GM21423 (cell line): Measurements from ENCODE around the gene HBA1.
"Not testable (repeated sequence)": the region's sequence is repeated elsewhere in the genome, so short reads cannot be mapped to it uniquely, and the experiment has no call there.

Experiments used
- ATAC-seq: cut with Tn5 transposase; IDR thresholded peaks from one replicate; pipeline ENCODE4 v1.9.1; 2021; ENCODE audit warnings: mild to moderate bottlenecking, moderate library complexity; ENCODE audit not compliant: unreplicated experiment

Gene HBA1

DNA sequence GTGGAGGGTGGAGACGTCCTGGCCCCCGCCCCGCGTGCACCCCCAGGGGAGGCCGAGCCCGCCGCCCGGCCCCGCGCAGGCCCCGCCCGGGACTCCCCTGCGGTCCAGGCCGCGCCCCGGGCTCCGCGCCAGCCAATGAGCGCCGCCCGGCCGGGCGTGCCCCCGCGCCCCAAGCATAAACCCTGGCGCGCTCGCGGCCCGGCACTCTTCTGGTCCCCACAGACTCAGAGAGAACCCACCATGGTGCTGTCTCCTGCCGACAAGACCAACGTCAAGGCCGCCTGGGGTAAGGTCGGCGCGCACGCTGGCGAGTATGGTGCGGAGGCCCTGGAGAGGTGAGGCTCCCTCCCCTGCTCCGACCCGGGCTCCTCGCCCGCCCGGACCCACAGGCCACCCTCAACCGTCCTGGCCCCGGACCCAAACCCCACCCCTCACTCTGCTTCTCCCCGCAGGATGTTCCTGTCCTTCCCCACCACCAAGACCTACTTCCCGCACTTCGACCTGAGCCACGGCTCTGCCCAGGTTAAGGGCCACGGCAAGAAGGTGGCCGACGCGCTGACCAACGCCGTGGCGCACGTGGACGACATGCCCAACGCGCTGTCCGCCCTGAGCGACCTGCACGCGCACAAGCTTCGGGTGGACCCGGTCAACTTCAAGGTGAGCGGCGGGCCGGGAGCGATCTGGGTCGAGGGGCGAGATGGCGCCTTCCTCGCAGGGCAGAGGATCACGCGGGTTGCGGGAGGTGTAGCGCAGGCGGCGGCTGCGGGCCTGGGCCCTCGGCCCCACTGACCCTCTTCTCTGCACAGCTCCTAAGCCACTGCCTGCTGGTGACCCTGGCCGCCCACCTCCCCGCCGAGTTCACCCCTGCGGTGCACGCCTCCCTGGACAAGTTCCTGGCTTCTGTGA, at the start of gene HBA1:
Gene HBA1 (plus strand): TSS at position 204 of the 906 bp plus-strand sequence. CDS start 37 bp downstream, at position 241.
- ATAC-seq = not testable (repeated sequence)

DNA sequence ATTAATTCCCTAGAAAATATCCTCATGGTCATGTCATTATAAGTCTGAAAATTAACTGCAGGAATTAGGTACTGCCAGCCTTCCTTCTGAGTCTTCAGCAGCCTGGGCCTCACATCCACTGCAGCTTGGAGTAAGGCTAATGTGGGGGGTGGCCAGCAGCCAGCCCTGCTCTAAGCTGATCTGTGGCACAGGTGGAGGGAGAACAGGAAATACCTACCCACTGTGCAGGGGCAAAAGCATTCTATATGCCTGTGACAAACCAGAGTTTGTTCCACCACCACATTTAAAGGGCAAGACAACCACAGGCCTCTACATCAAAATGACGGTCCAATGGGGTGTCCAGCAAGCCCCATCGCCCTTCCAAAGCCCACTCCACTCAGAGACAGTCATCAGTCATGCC, 47.4 kb upstream of the HBA1 start:
- no peak for ATAC-seq

DNA sequence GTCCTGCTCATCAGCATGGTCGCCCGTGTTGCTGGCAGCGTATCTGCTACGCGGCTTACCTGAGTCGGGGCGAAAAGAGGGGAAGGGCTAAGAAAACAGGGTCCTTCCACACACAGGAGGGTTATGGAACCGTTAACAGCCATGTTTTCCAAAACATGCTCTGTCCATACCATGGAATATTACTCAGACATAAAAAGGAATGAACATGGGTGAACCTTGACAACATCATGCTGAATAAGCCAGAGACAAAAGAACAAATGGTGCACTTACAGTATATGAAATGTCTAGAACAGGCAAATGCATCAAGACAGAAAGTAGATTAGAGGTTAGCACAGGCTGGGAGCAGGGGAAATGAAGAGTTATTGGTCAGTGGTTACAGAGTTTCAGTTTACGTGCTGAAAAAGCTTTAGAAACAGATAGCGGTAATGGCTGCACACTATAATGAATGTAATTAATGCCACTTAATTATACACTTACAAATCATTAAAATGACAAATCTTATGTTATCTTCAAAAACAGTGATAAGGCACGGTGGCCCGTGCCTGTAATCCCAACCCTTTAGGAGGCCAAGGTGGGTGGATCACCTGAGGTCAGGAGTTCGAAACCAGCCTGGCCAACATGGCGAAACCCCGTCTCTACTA, 45.8 kb upstream of the HBA1 start:
- ATAC-seq = no peak

DNA sequence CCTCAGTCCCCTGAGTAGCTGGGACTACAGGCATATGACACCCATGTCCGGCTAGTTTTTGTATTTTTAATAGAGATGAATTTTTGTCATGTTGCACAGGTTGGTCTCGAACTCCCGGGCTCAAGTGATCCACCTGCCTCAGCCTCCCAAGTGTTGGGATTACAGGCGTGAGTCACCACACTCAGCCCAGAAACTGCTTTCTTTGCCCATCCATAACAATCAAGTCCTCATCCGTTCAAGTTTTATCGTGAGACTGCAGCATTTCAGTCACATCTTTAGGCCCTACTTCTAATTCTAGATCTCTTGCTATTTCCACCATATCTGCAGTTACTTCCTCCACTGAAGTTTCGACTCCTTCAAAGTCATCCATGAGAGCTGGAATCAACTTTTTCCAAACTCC, 44.4 kb upstream of the HBA1 start:
- no peak for ATAC-seq

DNA sequence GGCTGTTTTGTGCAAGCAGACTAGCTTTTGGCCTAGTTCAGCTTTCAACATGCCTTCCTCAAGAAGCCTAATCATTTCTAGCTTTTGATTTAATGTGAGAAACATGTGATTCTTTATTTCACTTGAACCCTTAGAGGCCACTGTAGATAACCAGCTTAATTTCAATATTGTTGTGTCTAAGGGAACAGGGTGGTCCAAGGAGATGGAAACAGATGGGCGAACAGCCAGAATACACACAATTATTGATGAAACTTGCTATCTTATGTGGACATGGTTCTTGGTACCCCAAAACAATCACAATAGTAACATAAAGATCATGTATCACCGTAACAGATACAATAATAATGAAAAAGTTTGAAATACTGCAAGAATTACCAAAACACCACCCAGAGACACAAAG, 42.8 kb upstream of the HBA1 start:
- ATAC-seq = no peak

DNA sequence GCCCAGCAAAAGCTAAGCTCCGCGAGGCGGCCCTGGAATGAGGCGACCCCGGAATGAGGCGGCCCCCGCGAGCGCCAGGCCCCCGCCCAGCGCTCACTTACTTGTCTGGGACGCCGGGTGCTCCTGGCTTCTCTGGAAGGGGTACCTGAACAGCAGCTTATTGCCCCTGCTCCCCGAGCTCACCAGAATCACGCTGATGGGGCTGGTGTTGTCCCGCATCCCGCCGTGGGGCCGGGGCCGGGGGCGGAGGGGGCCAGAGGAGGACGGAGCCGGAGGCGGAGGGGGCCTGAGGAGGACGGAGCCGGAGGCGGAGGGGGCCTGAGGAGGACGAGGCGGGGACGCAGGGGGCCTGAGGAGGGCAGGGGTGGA, 38.4 kb upstream of the HBA1 start:
- ATAC-seq = no peak

DNA sequence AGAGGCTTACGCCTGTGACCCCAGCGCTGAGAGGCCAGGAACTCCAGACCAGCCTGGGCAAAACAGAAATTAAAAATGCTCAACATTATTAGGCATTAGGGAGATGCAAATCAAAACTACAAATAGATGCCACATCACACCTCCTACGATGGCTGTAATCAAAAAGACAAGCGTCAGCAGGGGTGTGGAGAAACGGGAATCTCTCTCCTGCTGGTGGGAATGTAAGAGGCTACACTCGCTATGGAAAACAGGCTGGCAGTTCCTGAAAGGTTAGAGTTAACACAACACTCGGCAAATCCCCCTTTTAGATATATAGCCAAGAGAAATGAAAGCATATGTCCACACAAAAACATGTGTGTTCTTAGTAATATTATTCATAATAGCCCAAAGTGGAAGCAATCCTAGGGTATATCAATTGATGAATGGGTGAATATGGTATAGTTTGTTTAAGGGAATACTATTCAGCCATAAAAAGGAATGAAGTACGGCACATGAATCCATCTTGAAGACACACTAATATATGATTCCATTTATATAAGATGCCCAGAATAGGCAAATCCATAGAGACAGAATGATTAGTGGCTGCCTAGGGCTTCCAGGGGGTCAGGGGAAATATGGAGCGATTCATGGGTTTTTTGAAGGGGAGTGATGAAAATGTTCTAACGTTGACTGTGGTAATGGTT, 36.2 kb upstream of the HBA1 start:
- ATAC-seq = no peak

DNA sequence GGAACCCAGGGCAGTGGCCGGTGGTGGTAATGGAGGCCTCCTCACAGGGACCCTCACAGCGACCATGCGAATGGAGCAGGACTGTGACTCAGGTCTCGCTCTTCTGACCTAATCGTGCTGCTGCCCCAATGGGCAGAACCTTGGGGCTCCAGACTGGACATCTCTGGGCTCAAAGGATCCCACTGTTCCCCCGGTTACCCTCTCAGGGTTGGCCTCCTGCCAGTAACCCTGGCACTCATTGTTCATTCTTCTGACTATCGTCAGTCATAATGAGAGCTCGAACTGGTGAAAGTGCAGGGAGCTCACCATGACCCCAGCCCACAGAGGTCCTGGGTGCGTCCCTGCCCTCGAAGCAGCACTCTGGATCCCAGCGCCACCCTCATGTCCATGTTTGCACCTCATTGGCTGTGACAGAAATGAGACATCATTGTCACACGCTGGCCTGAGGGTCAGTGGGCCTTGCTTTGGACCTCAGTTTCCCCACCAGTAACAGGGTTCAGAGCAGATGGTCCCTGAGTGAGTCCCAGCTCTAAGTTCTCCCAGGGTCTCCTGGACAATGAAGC, 34.0 kb upstream of the HBA1 start:
- ATAC-seq = no peak

DNA sequence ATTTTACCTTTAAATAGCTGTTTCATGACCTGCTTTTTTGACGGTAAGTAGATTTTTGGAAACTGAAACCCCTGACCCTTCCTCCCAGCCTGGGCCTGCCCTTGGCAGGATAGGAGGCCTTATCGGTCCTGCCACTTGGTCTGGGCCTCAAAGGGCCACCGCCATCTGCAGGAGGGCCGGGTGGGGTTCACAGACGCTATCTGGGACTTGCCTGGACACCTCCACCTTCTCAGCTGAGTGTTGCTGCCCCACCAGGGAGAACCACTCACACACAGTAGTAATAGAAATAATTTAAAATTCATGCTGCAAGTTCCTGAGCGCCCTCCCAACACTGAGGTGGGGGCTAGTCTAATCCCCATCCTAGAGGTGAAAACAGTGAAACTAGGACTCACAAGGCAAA, 33.4 kb upstream of the HBA1 start:
- no peak for ATAC-seq

DNA sequence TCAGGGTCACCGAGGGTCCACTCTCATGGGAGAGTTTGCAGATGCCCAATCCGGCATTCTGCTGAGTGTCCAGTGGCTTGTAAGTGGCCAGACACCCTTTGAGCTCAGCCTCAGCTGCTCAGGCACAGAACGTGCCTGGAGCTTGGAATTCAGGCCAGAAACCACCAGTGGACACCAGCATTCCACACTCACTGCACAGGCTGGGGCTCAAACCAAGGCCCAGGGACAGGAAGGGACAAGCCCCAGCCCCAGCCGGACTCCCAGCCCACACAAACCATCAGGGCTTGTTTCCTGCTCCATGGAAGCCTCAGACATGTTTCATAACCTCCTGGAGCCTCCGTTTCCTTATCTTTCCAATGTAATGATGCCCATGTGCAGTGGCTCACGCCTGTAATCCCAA, 33.0 kb upstream of the HBA1 start:
- ATAC-seq = no peak

DNA sequence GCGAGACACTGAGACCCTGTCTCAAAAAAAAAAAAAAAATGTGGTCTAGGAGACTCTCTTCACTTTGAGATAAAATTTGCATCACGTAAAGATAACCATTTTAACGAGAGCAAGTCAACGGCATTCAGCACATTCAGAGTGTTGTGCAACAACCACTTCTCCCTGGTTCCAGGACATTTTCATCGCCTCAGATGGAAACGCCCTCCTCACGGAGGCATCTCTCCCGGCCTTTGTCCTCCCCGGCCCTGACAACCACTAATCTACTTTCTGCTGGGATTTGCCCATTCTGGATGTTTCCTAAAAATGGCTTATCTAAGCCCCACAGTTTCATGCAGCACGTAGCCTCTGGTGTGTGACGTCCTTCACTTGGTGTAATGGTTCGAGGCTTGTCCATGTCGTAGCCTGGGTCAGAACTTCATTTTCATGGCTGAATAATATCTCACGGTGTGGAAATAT, 31.7 kb upstream of the HBA1 start:
- ATAC-seq = no peak

DNA sequence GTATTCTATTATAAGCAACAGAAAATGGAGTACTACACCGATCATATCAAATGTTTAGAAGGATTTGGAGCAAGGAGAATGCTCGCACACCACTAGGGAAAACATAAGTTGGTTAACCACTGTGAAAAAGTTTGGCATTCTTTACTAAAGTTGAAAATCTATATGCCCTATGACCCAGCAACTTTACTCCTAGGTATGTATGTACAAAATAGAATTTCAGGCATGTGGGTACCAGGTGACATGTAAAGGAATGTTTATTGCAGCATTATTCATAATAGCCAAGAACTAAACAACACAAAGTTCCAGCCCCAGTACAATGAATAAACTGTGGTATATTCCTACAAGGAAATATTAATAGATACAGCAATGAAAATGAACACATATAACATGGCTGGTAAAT, 29.8 kb upstream of the HBA1 start:
- ATAC-seq = no peak

DNA sequence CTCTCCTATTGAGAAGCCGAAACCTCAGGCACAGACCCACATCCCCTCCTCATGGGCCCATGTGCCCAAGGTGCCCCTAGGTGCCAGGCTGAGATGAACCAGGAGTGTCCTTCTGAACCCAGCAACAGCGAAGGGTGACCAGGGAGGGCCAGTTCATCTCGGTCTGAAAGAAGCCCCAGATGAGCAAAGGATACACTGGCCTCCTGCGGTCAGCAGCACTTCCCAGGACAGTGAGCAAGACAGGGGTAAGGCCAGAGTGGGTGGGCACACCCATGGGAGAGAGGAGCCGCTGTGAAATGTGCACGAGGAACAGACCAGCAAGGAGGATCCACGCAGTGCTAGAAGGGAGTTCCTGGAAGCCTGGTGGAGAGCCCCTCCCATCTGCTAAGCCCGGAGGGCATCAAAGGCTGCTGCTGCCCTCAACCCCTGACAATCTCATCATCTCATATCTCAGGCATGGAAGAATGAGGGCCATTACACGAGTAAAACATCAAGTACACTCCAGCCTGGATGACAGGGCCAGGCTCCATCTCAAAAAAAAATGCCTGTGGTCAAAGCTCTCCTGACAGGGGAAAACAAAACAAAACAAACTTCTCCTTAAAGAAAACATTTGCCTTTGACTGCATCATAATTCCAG, 27.3 kb upstream of the HBA1 start:
- no peak for ATAC-seq

DNA sequence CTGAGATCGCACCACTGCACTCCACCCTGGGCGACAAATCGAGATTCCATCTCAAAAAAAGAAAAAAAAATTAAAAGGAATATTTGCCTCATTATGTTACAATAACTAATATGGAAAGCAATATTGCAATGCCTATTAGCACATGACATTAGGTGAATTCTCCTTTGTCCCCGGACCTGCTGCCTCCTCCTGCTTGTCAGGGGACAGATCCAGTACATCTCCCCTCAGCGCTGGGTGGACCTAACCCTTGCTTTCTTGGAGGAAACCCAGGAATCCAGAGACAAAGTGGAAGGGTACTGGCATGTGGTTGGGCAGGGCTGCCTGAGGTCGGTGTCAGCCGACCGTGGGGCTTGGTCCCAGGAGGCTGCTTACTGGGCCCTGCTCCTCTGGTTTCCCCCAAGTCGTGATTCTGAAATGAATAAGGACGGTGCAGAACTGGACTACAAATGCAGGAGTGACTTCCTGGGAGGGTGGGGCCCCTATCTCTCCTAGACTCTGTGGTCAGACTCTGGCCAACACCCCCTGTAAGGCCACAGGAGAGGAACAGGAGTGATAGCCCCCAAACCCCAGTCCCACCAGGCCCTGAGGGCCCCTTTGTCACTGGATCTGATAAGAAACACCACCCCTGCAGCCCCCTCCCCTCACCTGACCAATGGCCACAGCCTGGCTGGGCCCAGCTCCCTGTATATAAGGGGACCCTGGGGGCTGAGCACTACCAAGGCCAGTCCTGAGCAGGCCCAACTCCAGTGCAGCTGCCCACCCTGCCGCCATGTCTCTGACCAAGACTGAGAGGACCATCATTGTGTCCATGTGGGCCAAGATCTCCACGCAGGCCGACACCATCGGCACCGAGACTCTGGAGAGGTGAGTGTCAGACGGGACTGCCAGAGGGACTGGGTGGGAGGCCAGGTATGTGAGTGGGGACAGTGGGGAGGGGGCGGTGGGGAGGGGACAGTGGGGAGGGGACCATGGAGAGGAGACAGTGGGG, 24.0 kb upstream of the HBA1 start, which contains the start of gene HBZ:
Gene HBZ (plus strand): TSS at position 504 of the 988 bp plus-strand sequence. CDS start 266 bp downstream, at position 770.
- ATAC-seq = no peak

DNA sequence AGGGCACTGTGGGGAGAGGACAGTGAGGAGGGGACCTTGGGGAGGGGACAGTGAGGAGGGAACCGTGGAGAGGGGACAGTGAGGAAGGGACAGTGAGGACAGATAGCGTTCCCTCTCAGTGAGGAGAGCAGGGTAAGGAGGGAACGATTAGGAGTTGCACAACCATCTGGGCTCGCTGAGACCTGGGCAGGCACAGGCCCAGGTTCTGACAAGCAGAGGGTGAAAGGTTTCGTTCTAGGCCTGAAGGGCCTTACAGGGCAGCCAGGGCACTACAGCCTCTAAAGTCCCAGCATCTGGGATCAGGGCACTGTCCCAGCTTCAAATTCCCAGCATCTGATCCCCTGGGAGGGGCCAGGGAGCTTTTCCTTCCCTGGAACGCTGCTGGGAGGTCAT, 23.4 kb upstream of the HBA1 start:
- ATAC-seq = not testable (repeated sequence)

DNA sequence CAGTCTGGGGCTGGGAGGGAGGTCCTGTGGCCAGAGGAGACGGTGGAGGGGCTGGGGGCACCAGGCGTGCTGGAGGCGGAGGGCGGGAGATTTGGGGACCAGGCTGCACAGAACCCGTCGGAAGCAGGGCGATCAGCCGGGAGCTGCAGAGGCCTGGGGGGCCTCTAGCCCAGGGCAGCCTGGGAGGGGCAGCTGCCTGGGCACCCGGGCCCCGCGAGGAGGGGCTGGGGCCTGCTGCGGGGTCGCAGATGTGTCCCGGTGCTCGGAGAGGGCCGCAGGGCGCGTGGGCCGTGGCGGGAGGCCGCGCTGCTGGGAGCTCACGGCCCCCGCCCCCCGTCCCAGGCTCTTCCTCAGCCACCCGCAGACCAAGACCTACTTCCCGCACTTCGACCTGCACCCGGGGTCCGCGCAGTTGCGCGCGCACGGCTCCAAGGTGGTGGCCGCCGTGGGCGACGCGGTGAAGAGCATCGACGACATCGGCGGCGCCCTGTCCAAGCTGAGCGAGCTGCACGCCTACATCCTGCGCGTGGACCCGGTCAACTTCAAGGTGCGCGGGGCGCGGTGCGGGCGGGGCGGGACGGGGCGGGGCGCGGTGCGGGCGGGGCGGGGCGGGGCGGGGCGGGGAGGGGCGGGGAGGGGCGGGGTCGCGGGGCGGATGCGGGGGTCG, 22.8 kb upstream of the HBA1 start:
- not testable (repeated sequence) for ATAC-seq

DNA sequence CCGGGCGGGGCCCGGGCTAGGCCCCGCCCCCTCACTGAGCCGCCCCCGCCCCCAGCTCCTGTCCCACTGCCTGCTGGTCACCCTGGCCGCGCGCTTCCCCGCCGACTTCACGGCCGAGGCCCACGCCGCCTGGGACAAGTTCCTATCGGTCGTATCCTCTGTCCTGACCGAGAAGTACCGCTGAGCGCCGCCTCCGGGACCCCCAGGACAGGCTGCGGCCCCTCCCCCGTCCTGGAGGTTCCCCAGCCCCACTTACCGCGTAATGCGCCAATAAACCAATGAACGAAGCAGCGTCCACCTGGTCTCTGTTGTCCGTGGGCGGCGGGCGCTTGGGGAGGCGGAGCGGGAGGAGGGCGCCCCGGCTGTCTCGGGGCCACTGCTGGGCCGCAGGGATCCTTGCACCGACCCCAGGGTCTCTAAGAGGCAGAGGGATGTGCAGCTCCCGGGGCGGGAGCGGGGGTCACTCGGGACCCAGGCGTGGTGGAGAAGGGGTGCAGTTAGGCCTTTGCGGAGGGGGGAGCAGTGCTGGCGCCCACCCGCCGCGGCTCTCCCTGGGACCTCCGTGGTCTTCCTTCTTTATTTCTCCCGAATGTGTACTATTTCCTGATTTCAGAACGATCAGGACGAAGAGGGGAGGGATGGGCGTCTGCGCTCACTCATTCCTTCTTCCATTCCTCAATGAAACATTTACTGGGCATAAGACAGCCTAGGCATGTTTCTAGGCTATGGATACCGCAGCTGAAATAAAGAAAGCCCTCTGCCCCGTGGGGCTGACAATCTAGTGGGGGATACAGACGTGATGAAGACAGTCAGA, 22.1 kb upstream of the HBA1 start:
- no peak for ATAC-seq

DNA sequence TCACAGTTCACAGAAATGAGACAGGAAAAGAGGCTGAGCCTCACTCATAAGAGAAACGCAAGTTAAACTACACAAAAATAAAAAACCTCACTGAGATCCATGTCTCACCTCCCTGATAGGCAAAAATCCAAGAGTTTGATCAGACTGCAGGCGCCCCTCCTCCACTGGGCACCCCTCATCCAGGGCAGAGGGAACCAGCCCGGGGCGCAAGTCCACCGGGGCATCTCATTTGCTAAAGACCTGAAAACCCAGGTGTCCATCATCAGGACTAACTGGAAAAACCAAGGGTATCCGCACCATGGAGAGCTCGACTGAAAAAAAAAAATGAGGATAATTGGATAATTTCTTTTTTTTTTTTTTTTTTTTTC, 21.5 kb upstream of the HBA1 start:
- ATAC-seq = no peak
